Measurements from ENCODE around the gene UGT1A4. TPM values are rescaled to one million over a fixed set of nuclear protein-coding genes. Genes with fewer than 3 reads are reported as not detected.

UGT1A4 gene
- total RNA-seq, 4 donors from 2014 or later, result 2.0 to 9.0 (median 4.9) TPM

DNA sequence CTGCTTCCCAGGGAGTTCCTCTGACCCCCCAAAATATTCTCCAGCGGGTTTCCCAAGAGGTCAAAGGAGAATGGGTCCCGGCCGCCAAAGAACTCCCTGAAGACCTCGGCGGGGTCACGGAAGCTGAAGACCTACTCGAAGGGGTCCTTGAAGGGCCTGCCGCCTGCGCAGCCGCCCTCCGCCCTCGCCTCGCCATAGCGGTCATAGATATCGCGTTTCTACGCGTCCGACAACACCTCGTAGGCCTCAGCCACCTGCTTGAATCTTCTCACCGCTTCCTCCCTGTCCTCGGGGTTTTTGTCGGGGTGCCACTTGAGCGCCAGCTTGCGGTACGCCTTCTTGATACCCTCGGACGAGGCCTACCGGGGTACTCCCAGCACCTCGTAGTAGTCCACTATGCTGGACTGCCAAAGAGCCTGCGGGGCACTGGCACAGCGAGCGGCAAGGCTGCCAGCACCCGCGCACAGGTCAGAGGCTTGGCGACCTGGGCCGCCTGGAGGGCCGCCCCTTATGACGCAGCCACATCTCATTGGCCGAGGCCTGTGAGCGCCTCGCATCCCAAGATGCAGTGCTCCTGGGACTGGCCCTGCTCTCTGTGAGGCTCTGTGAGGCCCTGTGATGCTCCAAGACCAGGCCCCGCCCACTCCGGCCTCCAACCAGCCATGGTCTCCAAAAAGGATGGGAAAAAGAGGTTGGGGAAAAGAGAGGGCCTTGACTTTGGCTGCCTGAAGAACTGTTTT lies 36.5 kb downstream of the UGT1A4 start:
- Histone ChIP-seq H3K4me3 (no peak overlapping the region), H3K27ac (no peak overlapping the region), H3K4me1 (peaks cover 0 to 22% (median 5%) of the 10 kb centered on the region in 4 donors), H3K9me3 (peaks cover 3 to 5% of the 10 kb centered on the region in 2 donors), H3K36me3 (no peaks in the 10 kb centered on the region), H3K27me3 (no peaks in the 10 kb centered on the region)
- 82 to 95% methylated on average over 25 to 39 of the region's 44 CpGs for WGBS, 2 donors (ENCODE audit: low coverage in 1 of 2)
- no peak for DNase-seq
- TF ChIP-seq CTCF (IDR thresholded peaks at IDR 0.05) (no peak), POLR2A (IDR thresholded peaks at IDR 0.05) (no peak), POLR2AphosphoS5 (IDR thresholded peaks at IDR 0.05) (no peak), EP300 (IDR thresholded peaks at IDR 0.05; ENCODE audit: low read depth) (no peak)
- in situ Hi-C loops (cut with MboI; ENCODE audit: low pct_ligation_motif_present in 1 of 4, low pct_unique_long_range_greater_than_20kb in 1 of 4, low sequenced_read_pairs in 3 of 4) (no loop called here), intact Hi-C loops (cut with DNase I; ENCODE audit: low total_unique reads) (no loop called here)

- in situ Hi-C loops (cut with MboI; ENCODE audit: low pct_ligation_motif_present in 1 of 4, low pct_unique_long_range_greater_than_20kb in 1 of 4, low sequenced_read_pairs in 3 of 4) (no loop called here), intact Hi-C loops (cut with DNase I; ENCODE audit: low total_unique reads) (no loop called here)
- H3K36me3 ChIP-seq, result no peaks in the 10 kb centered on the region
- no peak for DNase-seq
- TF ChIP-seq CTCF (IDR thresholded peaks at IDR 0.05), result no peak
- TF ChIP-seq POLR2A (IDR thresholded peaks at IDR 0.05), result no peak
- no peak for TF ChIP-seq POLR2AphosphoS5 (IDR thresholded peaks at IDR 0.05)
- no peak for TF ChIP-seq EP300 (IDR thresholded peaks at IDR 0.05; ENCODE audit: low read depth)
- no peaks in the 10 kb centered on the region for H3K27me3 ChIP-seq
- no peaks in the 10 kb centered on the region for H3K9me3 ChIP-seq
- no peak overlapping the region for H3K4me3 ChIP-seq
- H3K4me1 ChIP-seq, result peaks cover 0 to 22% (median 5%) of the 10 kb centered on the region in 4 donors
- no peak overlapping the region for H3K27ac ChIP-seq
- 35 to 36% methylated on average over 6 to 7 of the region's 7 CpGs for WGBS, 2 donors (ENCODE audit: low coverage in 1 of 2)
These were observed 38.0 kb downstream of the UGT1A4 start for GRCh38 chr2:233756429-233757081.

- intact Hi-C loops (cut with DNase I; ENCODE audit: low total_unique reads) (no loop called here), in situ Hi-C loops (cut with MboI; ENCODE audit: low pct_ligation_motif_present in 1 of 4, low pct_unique_long_range_greater_than_20kb in 1 of 4, low sequenced_read_pairs in 3 of 4) (no loop called here)
These were observed 39.6 kb downstream of the UGT1A4 start for GRCh38 chr2:233758141-233758540.

More at GRCh38 chr2:233758141-233758540, 39.6 kb downstream of the UGT1A4 start:
- H3K36me3 ChIP-seq, result no peaks in the 10 kb centered on the region
- no peak overlapping the region for H3K27ac ChIP-seq
- TF ChIP-seq POLR2AphosphoS5 (IDR thresholded peaks at IDR 0.05) (no peak), EP300 (IDR thresholded peaks at IDR 0.05; ENCODE audit: low read depth) (no peak), POLR2A (IDR thresholded peaks at IDR 0.05) (no peak), CTCF (IDR thresholded peaks at IDR 0.05) (no peak)
- H3K4me3 ChIP-seq, result no peak overlapping the region
- no peak for DNase-seq
- H3K27me3 ChIP-seq, result no peaks in the 10 kb centered on the region
- peaks cover 0 to 22% (median 5%) of the 10 kb centered on the region in 4 donors for H3K4me1 ChIP-seq
- no peaks in the 10 kb centered on the region for H3K9me3 ChIP-seq
